ENCODE measurements around the gene PXDC1. TPM values are rescaled to one million over a fixed set of nuclear protein-coding genes. Genes with fewer than 3 reads are reported as not detected.

Gene PXDC1
- polyA plus RNA-seq, 1 donor from 2014 or later = 3.9 TPM

GRCh38 chr6:3775386-3775785, 23.9 kb upstream of the PXDC1 start:
- Histone ChIP-seq H3K36me3 (ENCODE audit: insufficient read depth, low read length) (no peaks in the 10 kb centered on the region), H2AFZ (ENCODE audit: low read depth, low read length) (no peak overlapping the region)
- TF ChIP-seq POLR2AphosphoS5 (IDR thresholded peaks at IDR 0.05) (no peak), TAF1 (IDR thresholded peaks at IDR 0.05; ENCODE audit: low read depth) (no peak), EZH2 (IDR thresholded peaks at IDR 0.05; ENCODE audit: borderline replicate concordance, insufficient read depth, low read length, poor library complexity, severe bottlenecking) (no peak), SMC3 (conservative IDR thresholded peaks at IDR 0.05; ENCODE audit: poor library complexity) (no peak), REST (IDR thresholded peaks at IDR 0.05; ENCODE audit: borderline replicate concordance) (no peak), MXI1 (conservative IDR thresholded peaks at IDR 0.05; ENCODE audit: poor library complexity, severe bottlenecking) (no peak), EP300 (conservative IDR thresholded peaks at IDR 0.05; ENCODE audit: poor library complexity, severe bottlenecking) (no peak), RAD21 (conservative IDR thresholded peaks at IDR 0.05) (no peak)
- TF ChIP-seq, protein P1, sequence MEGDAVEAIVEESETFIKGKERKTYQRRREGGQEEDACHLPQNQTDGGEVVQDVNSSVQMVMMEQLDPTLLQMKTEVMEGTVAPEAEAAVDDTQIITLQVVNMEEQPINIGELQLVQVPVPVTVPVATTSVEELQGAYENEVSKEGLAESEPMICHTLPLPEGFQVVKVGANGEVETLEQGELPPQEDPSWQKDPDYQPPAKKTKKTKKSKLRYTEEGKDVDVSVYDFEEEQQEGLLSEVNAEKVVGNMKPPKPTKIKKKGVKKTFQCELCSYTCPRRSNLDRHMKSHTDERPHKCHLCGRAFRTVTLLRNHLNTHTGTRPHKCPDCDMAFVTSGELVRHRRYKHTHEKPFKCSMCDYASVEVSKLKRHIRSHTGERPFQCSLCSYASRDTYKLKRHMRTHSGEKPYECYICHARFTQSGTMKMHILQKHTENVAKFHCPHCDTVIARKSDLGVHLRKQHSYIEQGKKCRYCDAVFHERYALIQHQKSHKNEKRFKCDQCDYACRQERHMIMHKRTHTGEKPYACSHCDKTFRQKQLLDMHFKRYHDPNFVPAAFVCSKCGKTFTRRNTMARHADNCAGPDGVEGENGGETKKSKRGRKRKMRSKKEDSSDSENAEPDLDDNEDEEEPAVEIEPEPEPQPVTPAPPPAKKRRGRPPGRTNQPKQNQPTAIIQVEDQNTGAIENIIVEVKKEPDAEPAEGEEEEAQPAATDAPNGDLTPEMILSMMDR (IDR thresholded peaks at IDR 0.05; ENCODE audit: poor library complexity, severe bottlenecking) = no peak

GRCh38 chr6:3773678-3774298, 22.3 kb upstream of the PXDC1 start:
- no peak overlapping the region for H3K9ac ChIP-seq (ENCODE audit: low read length)
- H3K36me3 ChIP-seq (ENCODE audit: insufficient read depth, low read length) = no peaks in the 10 kb centered on the region
- no peaks in the 10 kb centered on the region for H3K9me2 ChIP-seq (ENCODE audit: insufficient read depth, low read length)
- H3K4me2 ChIP-seq (ENCODE audit: low read length) = no peak overlapping the region
- no peak overlapping the region for H3K27ac ChIP-seq (ENCODE audit: low read length)
- TF ChIP-seq POLR2AphosphoS5 (IDR thresholded peaks at IDR 0.05) = no peak
- TF ChIP-seq, protein P1 (IDR thresholded peaks at IDR 0.05; ENCODE audit: poor library complexity, severe bottlenecking) = no peak
- TF ChIP-seq SMC3 (conservative IDR thresholded peaks at IDR 0.05; ENCODE audit: poor library complexity) = no peak
- TF ChIP-seq RAD21 (conservative IDR thresholded peaks at IDR 0.05) = no peak
- no peak for TF ChIP-seq EZH2 (IDR thresholded peaks at IDR 0.05; ENCODE audit: borderline replicate concordance, insufficient read depth, low read length, poor library complexity, severe bottlenecking)
- no peak for TF ChIP-seq EP300 (conservative IDR thresholded peaks at IDR 0.05; ENCODE audit: poor library complexity, severe bottlenecking)
- no peak for TF ChIP-seq TAF1 (IDR thresholded peaks at IDR 0.05; ENCODE audit: low read depth)
- no peak for TF ChIP-seq MXI1 (conservative IDR thresholded peaks at IDR 0.05; ENCODE audit: poor library complexity, severe bottlenecking)
- no peak for TF ChIP-seq REST (IDR thresholded peaks at IDR 0.05; ENCODE audit: borderline replicate concordance)
- no peaks in the 10 kb centered on the region for H3K27me3 ChIP-seq (ENCODE audit: insufficient read depth, low read depth, low read length)
- no peak overlapping the region for H2AFZ ChIP-seq (ENCODE audit: low read depth, low read length)
- no peaks in the 10 kb centered on the region for H3F3A ChIP-seq (ENCODE audit: insufficient read depth, low read length, poor library complexity, severe bottlenecking)
- no peaks in the 10 kb centered on the region for H4K20me1 ChIP-seq (ENCODE audit: insufficient read depth)
- no peak overlapping the region for H3K4me3 ChIP-seq (ENCODE audit: low read length)
- no peaks in the 10 kb centered on the region for H3K9me3 ChIP-seq (ENCODE audit: low read length)
- H3K79me2 ChIP-seq (replicated peaks; ENCODE audit: insufficient read depth, low read length) = no peaks in the 10 kb centered on the region

More at GRCh38 chr6:3775386-3775785, 23.9 kb upstream of the PXDC1 start:
- Histone ChIP-seq H3K4me3 (ENCODE audit: low read length) (no peak overlapping the region), H3K27ac (ENCODE audit: low read length) (no peak overlapping the region), H3K9ac (ENCODE audit: low read length) (no peak overlapping the region), H3K9me3 (ENCODE audit: low read length) (no peaks in the 10 kb centered on the region), H3K4me2 (ENCODE audit: low read length) (no peak overlapping the region), H3K9me2 (ENCODE audit: insufficient read depth, low read length) (no peaks in the 10 kb centered on the region), H4K20me1 (ENCODE audit: insufficient read depth) (no peaks in the 10 kb centered on the region), H3K79me2 (replicated peaks; ENCODE audit: insufficient read depth, low read length) (no peaks in the 10 kb centered on the region), H3K27me3 (ENCODE audit: insufficient read depth, low read depth, low read length) (no peaks in the 10 kb centered on the region), H3F3A (ENCODE audit: insufficient read depth, low read length, poor library complexity, severe bottlenecking) (no peaks in the 10 kb centered on the region)

Data from neural cell (in vitro differentiated cells).